ENCODE results near the gene MAP7D3. TPM values are rescaled to one million over a fixed set of nuclear protein-coding genes. Genes with fewer than 3 reads are reported as not detected.

Gene MAP7D3
- polyA plus RNA-seq, 1 donor from 2014 or later, result 0.68 TPM

- Histone ChIP-seq H3K4me2 (ENCODE audit: low read length) (no peak overlapping the region), H3K79me2 (replicated peaks; ENCODE audit: insufficient read depth, low read length) (no peaks in the 10 kb centered on the region), H3F3A (ENCODE audit: insufficient read depth, low read length, poor library complexity, severe bottlenecking) (no peaks in the 10 kb centered on the region), H3K9ac (ENCODE audit: low read length) (no peak overlapping the region), H2AFZ (ENCODE audit: low read depth, low read length) (no peak overlapping the region), H4K20me1 (ENCODE audit: insufficient read depth) (no peaks in the 10 kb centered on the region), H3K9me2 (ENCODE audit: insufficient read depth, low read length) (no peaks in the 10 kb centered on the region), H3K4me3 (ENCODE audit: low read length) (no peak overlapping the region), H3K27me3 (ENCODE audit: insufficient read depth, low read depth, low read length) (no peaks in the 10 kb centered on the region), H3K36me3 (ENCODE audit: insufficient read depth, low read length) (no peaks in the 10 kb centered on the region), H3K9me3 (ENCODE audit: low read length) (no peaks in the 10 kb centered on the region), H3K27ac (ENCODE audit: low read length) (no peak overlapping the region)
- TF ChIP-seq POLR2AphosphoS5 (IDR thresholded peaks at IDR 0.05) (no peak), SMC3 (conservative IDR thresholded peaks at IDR 0.05; ENCODE audit: poor library complexity) (no peak), EZH2 (IDR thresholded peaks at IDR 0.05; ENCODE audit: borderline replicate concordance, insufficient read depth, low read length, poor library complexity, severe bottlenecking) (no peak), EP300 (conservative IDR thresholded peaks at IDR 0.05; ENCODE audit: poor library complexity, severe bottlenecking) (no peak), CTCF (IDR thresholded peaks at IDR 0.05; ENCODE audit: poor library complexity, severe bottlenecking) (no peak)
Measured at GRCh38 chrX:136258951-136259350, 7.8 kb upstream of the MAP7D3 start.

GRCh38 chrX:136256026-136256425 lies 4.8 kb upstream of the MAP7D3 start:
- Histone ChIP-seq H3F3A (ENCODE audit: insufficient read depth, low read length, poor library complexity, severe bottlenecking) (no peaks in the 10 kb centered on the region), H3K36me3 (ENCODE audit: insufficient read depth, low read length) (no peaks in the 10 kb centered on the region), H3K4me3 (ENCODE audit: low read length) (no peak overlapping the region), H3K9me3 (ENCODE audit: low read length) (no peaks in the 10 kb centered on the region), H4K20me1 (ENCODE audit: insufficient read depth) (no peaks in the 10 kb centered on the region), H3K27ac (ENCODE audit: low read length) (no peak overlapping the region), H3K27me3 (ENCODE audit: insufficient read depth, low read depth, low read length) (no peaks in the 10 kb centered on the region), H3K79me2 (replicated peaks; ENCODE audit: insufficient read depth, low read length) (no peaks in the 10 kb centered on the region), H3K9ac (ENCODE audit: low read length) (no peak overlapping the region), H3K9me2 (ENCODE audit: insufficient read depth, low read length) (no peaks in the 10 kb centered on the region), H3K4me2 (ENCODE audit: low read length) (no peak overlapping the region), H2AFZ (ENCODE audit: low read depth, low read length) (no peak overlapping the region)
- TF ChIP-seq EZH2 (IDR thresholded peaks at IDR 0.05; ENCODE audit: borderline replicate concordance, insufficient read depth, low read length, poor library complexity, severe bottlenecking) (no peak), MXI1 (conservative IDR thresholded peaks at IDR 0.05; ENCODE audit: poor library complexity, severe bottlenecking) (no peak), SMC3 (conservative IDR thresholded peaks at IDR 0.05; ENCODE audit: poor library complexity) (no peak), EP300 (conservative IDR thresholded peaks at IDR 0.05; ENCODE audit: poor library complexity, severe bottlenecking) (no peak), CTCF (IDR thresholded peaks at IDR 0.05; ENCODE audit: poor library complexity, severe bottlenecking) (no peak), RAD21 (conservative IDR thresholded peaks at IDR 0.05) (no peak), TAF1 (IDR thresholded peaks at IDR 0.05; ENCODE audit: low read depth) (no peak), POLR2AphosphoS5 (IDR thresholded peaks at IDR 0.05) (no peak)
- TF ChIP-seq, protein P1, sequence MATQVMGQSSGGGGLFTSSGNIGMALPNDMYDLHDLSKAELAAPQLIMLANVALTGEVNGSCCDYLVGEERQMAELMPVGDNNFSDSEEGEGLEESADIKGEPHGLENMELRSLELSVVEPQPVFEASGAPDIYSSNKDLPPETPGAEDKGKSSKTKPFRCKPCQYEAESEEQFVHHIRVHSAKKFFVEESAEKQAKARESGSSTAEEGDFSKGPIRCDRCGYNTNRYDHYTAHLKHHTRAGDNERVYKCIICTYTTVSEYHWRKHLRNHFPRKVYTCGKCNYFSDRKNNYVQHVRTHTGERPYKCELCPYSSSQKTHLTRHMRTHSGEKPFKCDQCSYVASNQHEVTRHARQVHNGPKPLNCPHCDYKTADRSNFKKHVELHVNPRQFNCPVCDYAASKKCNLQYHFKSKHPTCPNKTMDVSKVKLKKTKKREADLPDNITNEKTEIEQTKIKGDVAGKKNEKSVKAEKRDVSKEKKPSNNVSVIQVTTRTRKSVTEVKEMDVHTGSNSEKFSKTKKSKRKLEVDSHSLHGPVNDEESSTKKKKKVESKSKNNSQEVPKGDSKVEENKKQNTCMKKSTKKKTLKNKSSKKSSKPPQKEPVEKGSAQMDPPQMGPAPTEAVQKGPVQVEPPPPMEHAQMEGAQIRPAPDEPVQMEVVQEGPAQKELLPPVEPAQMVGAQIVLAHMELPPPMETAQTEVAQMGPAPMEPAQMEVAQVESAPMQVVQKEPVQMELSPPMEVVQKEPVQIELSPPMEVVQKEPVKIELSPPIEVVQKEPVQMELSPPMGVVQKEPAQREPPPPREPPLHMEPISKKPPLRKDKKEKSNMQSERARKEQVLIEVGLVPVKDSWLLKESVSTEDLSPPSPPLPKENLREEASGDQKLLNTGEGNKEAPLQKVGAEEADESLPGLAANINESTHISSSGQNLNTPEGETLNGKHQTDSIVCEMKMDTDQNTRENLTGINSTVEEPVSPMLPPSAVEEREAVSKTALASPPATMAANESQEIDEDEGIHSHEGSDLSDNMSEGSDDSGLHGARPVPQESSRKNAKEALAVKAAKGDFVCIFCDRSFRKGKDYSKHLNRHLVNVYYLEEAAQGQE (IDR thresholded peaks at IDR 0.05; ENCODE audit: borderline replicate concordance), result no peak

All from neural cell (in vitro differentiated cells).